OCI-LY3 (cell line): ENCODE measurements around the gene FGF2.

Experiments
- H2AFZ ChIP-seq: fragments of 200-600, 300-600 bp; shearing (Covaris generic); 2 replicates; pipeline ENCODE4 v1.6.0; 2014; ENCODE audit warnings: antibody characterized with exemption, low read depth, low read length
- H3K27ac ChIP-seq: fragments of 200-600, 300-600 bp; sonication (generic); 2 replicates; pipeline ENCODE4 v1.5.1; 2014; ENCODE audit warnings: mild to moderate bottlenecking, low read length, moderate library complexity, mixed read lengths
- H3K27me3 ChIP-seq: fragments of 200-600, 300-600 bp; sonication (generic); 2 replicates; pipeline ENCODE4 v1.6.1; 2014; ENCODE audit warnings: low read depth, low read length, mixed read lengths
- H3K36me3 ChIP-seq: fragments of 200-600, 300-600 bp; sonication (generic); replicated peaks from 2 replicates; pipeline ENCODE3; 2014; ENCODE audit warnings: low read depth, low read length, mixed read lengths
- H3K4me1 ChIP-seq: fragments of 300-600, 200-600 bp; sonication (generic); 2 replicates; pipeline ENCODE4 v1.6.1; 2014; ENCODE audit warnings: low read length, mixed read lengths
- H3K4me2 ChIP-seq: fragments of 200-600, 300-600 bp; sonication (generic); 2 replicates; pipeline ENCODE4 v1.6.1; 2014; ENCODE audit warnings: low read length, mixed read lengths
- H3K4me3 ChIP-seq: fragments of 300-600, 200-600 bp; sonication (generic); 2 replicates; pipeline ENCODE4 v1.5.1; 2014; ENCODE audit warnings: antibody characterized with exemption, mild to moderate bottlenecking, low read length, moderate library complexity
- H3K79me2 ChIP-seq: fragments of 300-600, 200-600 bp; shearing (Covaris generic); 2 replicates; pipeline ENCODE4 v1.6.1; 2014; ENCODE audit warnings: mild to moderate bottlenecking, low read length, mixed read lengths
- H3K9ac ChIP-seq: fragments of 300-600, 200-600 bp; shearing (Covaris generic); 2 replicates; pipeline ENCODE4 v1.6.0; 2014; ENCODE audit warnings: mild to moderate bottlenecking, low read length, moderate library complexity
- H3K9me3 ChIP-seq: fragments of 200-600, 300-600 bp; shearing (Covaris generic); 2 replicates; pipeline ENCODE4 v1.6.1; 2014; ENCODE audit warnings: low read length, mixed read lengths; ENCODE audit not compliant: insufficient read depth
- H4K20me1 ChIP-seq: fragments of 200-600, 300-600 bp; sonication (generic); 2 replicates; pipeline ENCODE4 v1.6.1; 2016; ENCODE audit warnings: low read length, mixed read lengths; ENCODE audit not compliant: insufficient read depth
- CTCF ChIP-seq: fragments of 200-600, 300-600 bp; sonication (generic); IDR thresholded peaks from 2 replicates; pipeline ENCODE4 v1.5.1; 2014; ENCODE audit warnings: antibody characterized with exemption, low read length, low read depth
- EZH2phosphoT487 ChIP-seq: fragments of 200-600 bp; shearing (Covaris generic); IDR thresholded peaks from 2 replicates; pipeline ENCODE4 v1.6.1; 2018; ENCODE audit warnings: antibody characterized with exemption, mixed run types, low read depth

FGF2 gene

GRCh38 chr4:122815248-122815647 is 11.4 kb upstream of the FGF2 start:
- H2AFZ ChIP-seq: no peak overlapping the region
- H3K4me3 ChIP-seq: peak overlapping the region; percentile 48; the same call in 1 of the 2 replicates
- H3K79me2 ChIP-seq: no peaks in the 10 kb centered on the region
- peaks cover 24% of the 10 kb centered on the region for H3K4me1 ChIP-seq
- peak overlapping the region; percentile 75 for H3K4me2 ChIP-seq
- no peaks in the 10 kb centered on the region for H3K36me3 ChIP-seq
- H3K9ac ChIP-seq: no peak overlapping the region
- H4K20me1 ChIP-seq: no peaks in the 10 kb centered on the region
- no peaks in the 10 kb centered on the region for H3K9me3 ChIP-seq
- TF ChIP-seq CTCF (no peak), EZH2phosphoT487 (no peak)
- no peaks in the 10 kb centered on the region; the same call in 1 of the 2 replicates for H3K27me3 ChIP-seq
- H3K27ac ChIP-seq: peak overlapping the region; percentile 34; the same call in 1 of the 2 replicates

GRCh38 chr4:122816476-122816875 is 10.2 kb upstream of the FGF2 start:
- Histone ChIP-seq H3K79me2 (no peaks in the 10 kb centered on the region), H3K4me1 (peaks cover 24% of the 10 kb centered on the region), H4K20me1 (no peaks in the 10 kb centered on the region), H3K27me3 (no peaks in the 10 kb centered on the region; the same call in 1 of the 2 replicates), H3K9me3 (no peaks in the 10 kb centered on the region), H3K27ac (no peak overlapping the region), H3K36me3 (no peaks in the 10 kb centered on the region), H2AFZ (no peak overlapping the region), H3K4me2 (no peak overlapping the region), H3K9ac (no peak overlapping the region), H3K4me3 (no peak overlapping the region)
- TF ChIP-seq EZH2phosphoT487 (no peak), CTCF (no peak)

GRCh38 chr4:122819708-122820449 is 6.8 kb upstream of the FGF2 start:
- H3K36me3 ChIP-seq: no peaks in the 10 kb centered on the region
- no peaks in the 10 kb centered on the region for H3K79me2 ChIP-seq
- no peaks in the 10 kb centered on the region for H3K9me3 ChIP-seq
- H3K4me1 ChIP-seq: peaks cover 11% of the 10 kb centered on the region
- no peak overlapping the region for H3K9ac ChIP-seq
- H3K4me3 ChIP-seq: no peak overlapping the region
- H2AFZ ChIP-seq: no peak overlapping the region
- no peaks in the 10 kb centered on the region; the same call in 1 of the 2 replicates for H3K27me3 ChIP-seq
- H3K4me2 ChIP-seq: no peak overlapping the region
- no peak for TF ChIP-seq CTCF
- no peak for TF ChIP-seq EZH2phosphoT487
- H3K27ac ChIP-seq: no peak overlapping the region
- H4K20me1 ChIP-seq: no peaks in the 10 kb centered on the region

GRCh38 chr4:122821092-122821491 is 5.5 kb upstream of the FGF2 start:
- Histone ChIP-seq H3K4me1 (peaks cover 3% of the 10 kb centered on the region), H3K9me3 (no peaks in the 10 kb centered on the region), H3K4me3 (no peak overlapping the region), H4K20me1 (no peaks in the 10 kb centered on the region), H3K79me2 (no peaks in the 10 kb centered on the region), H3K27me3 (no peaks in the 10 kb centered on the region; the same call in 1 of the 2 replicates), H3K36me3 (no peaks in the 10 kb centered on the region), H3K9ac (no peak overlapping the region), H3K4me2 (no peak overlapping the region), H2AFZ (no peak overlapping the region), H3K27ac (no peak overlapping the region)
- TF ChIP-seq EZH2phosphoT487 (no peak), CTCF (no peak)
